ENCODE measurements around the gene ISLR.

Gene ISLR

GRCh38 chr15:74188216-74188615 lies 14.7 kb downstream of the ISLR start:
- no peak for TF ChIP-seq CTCF (IDR thresholded peaks at IDR 0.05; ENCODE audit: insufficient read depth, low read length, poor library complexity, severe bottlenecking)

GRCh38 chr15:74191798-74192197 lies 18.3 kb downstream of the ISLR start:
- DNase-seq (ENCODE audit: extremely low read depth, insufficient read length): no peak
- no peaks in the 10 kb centered on the region for H3K27me3 ChIP-seq (replicated peaks; ENCODE audit: control insufficient read depth, insufficient read depth, low read length)
- no peaks in the 10 kb centered on the region for H3K36me3 ChIP-seq (ENCODE audit: control insufficient read depth, insufficient read depth, low read length)
- TF ChIP-seq CTCF (IDR thresholded peaks at IDR 0.05; ENCODE audit: insufficient read depth, low read length, poor library complexity, severe bottlenecking): no peak
- no peak overlapping the region for H3K4me3 ChIP-seq (replicated peaks; ENCODE audit: low read depth, low read length)

More at GRCh38 chr15:74188216-74188615, 14.7 kb downstream of the ISLR start:
- H3K4me3 ChIP-seq (replicated peaks; ENCODE audit: low read depth, low read length): no peak overlapping the region
- no peaks in the 10 kb centered on the region for H3K36me3 ChIP-seq (ENCODE audit: control insufficient read depth, insufficient read depth, low read length)
- DNase-seq (ENCODE audit: extremely low read depth, insufficient read length): no peak
- no peaks in the 10 kb centered on the region for H3K27me3 ChIP-seq (replicated peaks; ENCODE audit: control insufficient read depth, insufficient read depth, low read length)

GRCh38 chr15:74192751-74193150 lies 19.2 kb downstream of the ISLR start:
- H3K4me3 ChIP-seq (replicated peaks; ENCODE audit: low read depth, low read length): no peak overlapping the region
- no peak for TF ChIP-seq CTCF (IDR thresholded peaks at IDR 0.05; ENCODE audit: insufficient read depth, low read length, poor library complexity, severe bottlenecking)
- H3K36me3 ChIP-seq (ENCODE audit: control insufficient read depth, insufficient read depth, low read length): no peaks in the 10 kb centered on the region; the same call in 1 of the 2 replicates

GRCh38 chr15:74193299-74193718 lies 19.8 kb downstream of the ISLR start:
- Histone ChIP-seq H3K27me3 (replicated peaks; ENCODE audit: control insufficient read depth, insufficient read depth, low read length) (no peaks in the 10 kb centered on the region), H3K4me3 (replicated peaks; ENCODE audit: low read depth, low read length) (no peak overlapping the region), H3K36me3 (ENCODE audit: control insufficient read depth, insufficient read depth, low read length) (no peaks in the 10 kb centered on the region; the same call in 1 of the 2 replicates)
- no peak for TF ChIP-seq CTCF (IDR thresholded peaks at IDR 0.05; ENCODE audit: insufficient read depth, low read length, poor library complexity, severe bottlenecking)
- peak; percentile 39 for DNase-seq (ENCODE audit: extremely low read depth, insufficient read length)

More at GRCh38 chr15:74192751-74193150, 19.2 kb downstream of the ISLR start:
- no peak for DNase-seq (ENCODE audit: extremely low read depth, insufficient read length)
- no peaks in the 10 kb centered on the region for H3K27me3 ChIP-seq (replicated peaks; ENCODE audit: control insufficient read depth, insufficient read depth, low read length)

- no peak for DNase-seq (ENCODE audit: extremely low read depth, insufficient read length)
- Histone ChIP-seq H3K4me3 (replicated peaks; ENCODE audit: low read depth, low read length) (no peak overlapping the region), H3K27me3 (replicated peaks; ENCODE audit: control insufficient read depth, insufficient read depth, low read length) (no peaks in the 10 kb centered on the region), H3K36me3 (ENCODE audit: control insufficient read depth, insufficient read depth, low read length) (no peaks in the 10 kb centered on the region; the same call in 1 of the 2 replicates)
- no peak for TF ChIP-seq CTCF (IDR thresholded peaks at IDR 0.05; ENCODE audit: insufficient read depth, low read length, poor library complexity, severe bottlenecking)
Measured at GRCh38 chr15:74193905-74194304, 20.4 kb downstream of the ISLR start.

All from GM06990 (cell line).